Breast epithelium (tissue), 3 donors: Measurements from ENCODE around the gene XPC.

Experiments used
- POLR2A ChIP-seq: fragments of 450-650 bp; IDR thresholded peaks from one replicate; pipeline ENCODE4 v1.6.1; 2016; ENCODE audit warnings: antibody characterized with exemption, mild to moderate bottlenecking, moderate library complexity
- POLR2AphosphoS5 ChIP-seq, 3 donors: sonication (generic); formaldehyde crosslinking; IDR thresholded peaks; one replicate each; pipeline ENCODE4 v1.6.1; 2017; ENCODE audit warnings: antibody characterized with exemption in 3 of 3

DNA sequence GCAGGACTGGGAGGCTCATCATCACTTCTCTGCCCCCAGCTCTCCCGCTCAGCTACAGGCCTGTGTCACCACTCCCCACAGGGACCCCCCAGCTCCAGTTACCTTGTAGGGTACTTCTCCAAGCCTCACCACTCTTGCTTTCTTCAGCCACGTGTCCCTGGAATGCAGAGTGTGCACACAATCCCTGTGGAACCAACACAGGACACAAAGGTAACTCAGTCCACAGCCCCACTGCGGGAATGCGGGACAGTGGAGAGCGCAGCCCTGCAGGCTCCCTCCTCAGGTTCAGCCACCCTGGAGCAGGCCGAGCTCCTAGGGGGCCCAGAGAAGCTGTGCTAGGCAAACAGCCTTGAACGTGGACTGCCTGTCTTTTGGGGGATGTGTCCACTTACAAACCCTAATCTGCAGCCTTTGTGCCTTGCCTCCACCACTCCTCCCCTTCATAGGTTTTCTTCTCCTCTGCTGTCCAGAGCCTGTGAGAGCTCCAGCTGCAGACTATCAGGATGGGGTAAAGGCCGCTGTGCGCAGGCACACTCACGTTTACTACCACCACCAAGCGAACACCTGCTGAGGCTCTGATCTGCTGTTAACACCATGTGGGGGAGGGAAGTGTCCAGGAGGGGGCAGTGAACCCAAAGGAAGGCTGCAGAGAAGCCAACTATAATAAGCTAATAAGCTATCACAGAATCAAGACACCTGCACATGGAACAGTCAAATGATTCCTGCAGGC lies 26.0 kb downstream of the XPC start:
- TF ChIP-seq POLR2AphosphoS5 (IDR thresholded peaks at IDR 0.05) (no peak), POLR2A (no peak)
